NB4 (cell line): ENCODE measurements around the gene PBX1.

Experiments
- DNase-seq: peaks from one replicate; pipeline ENCODE4 v3.0.0; 2010; ENCODE audit warnings: low read depth
- H3K4me3 ChIP-seq: one replicate; pipeline ENCODE4 v1.5.1; 2011; ENCODE audit warnings: mild to moderate bottlenecking, low read depth, low read length, moderate library complexity
- CTCF ChIP-seq: IDR thresholded peaks from one replicate; pipeline ENCODE4 v1.5.1; 2012; ENCODE audit warnings: low read depth, low read length
- MAX ChIP-seq: IDR thresholded peaks from 2 replicates; pipeline ENCODE4 v1.6.1; 2011; ENCODE audit warnings: low read depth, low read length
- MYC ChIP-seq: IDR thresholded peaks from 2 replicates; pipeline ENCODE4 v1.6.1; 2011; ENCODE audit warnings: low read depth, low read length
- POLR2A ChIP-seq: IDR thresholded peaks from 2 replicates; pipeline ENCODE4 v1.6.1; 2011; ENCODE audit warnings: mild to moderate bottlenecking; ENCODE audit not compliant: insufficient read length; ENCODE audit errors: extremely low read depth

PBX1 gene

DNA sequence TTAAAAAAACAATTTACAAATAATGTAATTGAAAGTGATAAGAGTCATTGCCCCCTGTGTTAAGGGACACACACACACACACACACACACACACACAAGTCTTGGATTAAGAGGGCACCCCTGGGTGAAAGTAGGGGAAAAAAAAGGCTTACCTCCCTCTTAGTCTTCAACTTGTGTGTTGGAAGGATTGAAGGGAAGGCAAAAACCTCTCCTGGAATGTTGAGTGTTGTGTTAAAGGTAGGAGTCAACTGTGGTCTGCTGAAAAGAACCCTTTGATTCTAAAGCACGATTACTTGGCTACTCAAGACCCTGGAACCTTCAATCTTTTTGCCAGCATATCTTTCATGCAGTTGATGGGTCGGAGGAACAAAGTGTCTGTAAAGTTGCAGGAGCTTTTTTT lies 6.4 kb downstream of the PBX1 start:
- no peak for DNase-seq
- TF ChIP-seq CTCF: no peak
- TF ChIP-seq POLR2A: no peak
- no peak for TF ChIP-seq MAX
- no peak for TF ChIP-seq MYC
- no peak overlapping the region for H3K4me3 ChIP-seq

DNA sequence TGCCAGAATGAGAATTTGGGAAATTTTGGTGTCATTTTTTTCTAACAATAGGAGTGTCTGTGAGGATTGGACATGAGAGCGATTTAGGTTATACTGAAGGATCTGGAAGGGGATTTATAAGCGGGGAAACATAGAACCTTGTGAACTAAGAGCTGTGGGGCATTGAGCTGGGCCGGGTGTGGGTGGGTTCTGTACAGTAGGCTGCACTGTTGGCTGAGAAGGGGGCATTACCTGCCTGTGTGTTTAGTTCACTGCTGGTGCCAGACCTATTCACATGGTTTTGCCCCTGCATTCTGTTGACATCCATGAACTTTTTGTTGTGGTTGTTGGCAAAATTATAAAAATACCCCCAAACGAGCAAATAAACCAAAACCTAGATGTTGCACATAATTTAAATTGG lies 8.8 kb downstream of the PBX1 start:
- DNase-seq: no peak
- no peak overlapping the region for H3K4me3 ChIP-seq
- TF ChIP-seq CTCF: no peak
- no peak for TF ChIP-seq POLR2A
- TF ChIP-seq MAX: no peak
- no peak for TF ChIP-seq MYC

DNA sequence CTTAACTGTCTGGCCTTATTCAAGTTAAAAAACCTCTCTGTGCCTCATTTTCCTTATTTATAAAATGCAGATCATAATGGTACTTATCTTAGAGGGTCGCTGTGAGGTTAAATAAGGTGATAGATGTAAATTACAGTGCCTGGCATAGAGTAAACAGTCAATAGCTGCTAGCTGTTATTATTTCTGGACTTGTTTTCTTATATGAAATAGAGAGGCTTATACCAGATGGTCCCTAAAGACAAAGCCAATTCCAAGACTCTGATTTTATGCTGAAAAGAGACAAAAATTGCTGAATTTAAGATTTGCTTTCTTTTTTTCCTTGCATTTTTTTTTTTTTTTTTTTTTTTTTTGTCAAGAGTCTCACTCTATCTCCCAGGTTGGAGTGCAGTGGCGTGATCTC lies 10.3 kb downstream of the PBX1 start:
- H3K4me3 ChIP-seq: no peak overlapping the region
- TF ChIP-seq MYC (no peak), POLR2A (no peak), CTCF (no peak), MAX (no peak)

DNA sequence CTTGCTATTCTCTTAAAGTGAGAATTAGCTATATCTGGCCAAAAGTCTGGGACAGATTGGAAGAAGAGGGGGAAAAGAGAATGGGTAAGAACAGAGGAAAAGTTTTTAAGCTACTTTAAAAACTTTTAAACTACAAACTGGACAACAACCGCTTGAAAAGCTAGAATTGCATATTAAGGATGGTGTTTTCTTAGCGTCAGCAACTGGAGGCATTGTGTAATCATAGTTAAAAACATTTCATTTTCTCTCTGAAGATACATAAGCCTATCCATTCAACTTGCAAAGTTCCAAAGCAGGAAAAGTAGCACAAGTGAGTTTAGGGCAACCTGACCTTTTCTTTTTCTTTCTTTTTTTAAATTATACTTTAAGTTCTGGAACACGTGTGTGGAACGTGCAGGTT lies 10.9 kb downstream of the PBX1 start:
- TF ChIP-seq MYC: no peak
- TF ChIP-seq MAX: no peak
- no peak for TF ChIP-seq CTCF
- TF ChIP-seq POLR2A: no peak

More for the DNA sequence above, 10.3 kb downstream of the PBX1 start:
- no peak for DNase-seq

GRCh38 chr1:164571333-164571732 lies 12.3 kb downstream of the PBX1 start:
- DNase-seq: no peak
- H3K4me3 ChIP-seq: no peak overlapping the region
- TF ChIP-seq POLR2A (no peak), MAX (no peak), CTCF (no peak), MYC (no peak)

More for the DNA sequence above, 10.9 kb downstream of the PBX1 start:
- no peak for DNase-seq
- H3K4me3 ChIP-seq: no peak overlapping the region
